Left colon (tissue), 2 donors: ENCODE results near the gene CELSR3. TPM values are rescaled to one million over a fixed set of nuclear protein-coding genes. Genes with fewer than 3 reads are reported as not detected.

Source experiments
- ATAC-seq: fragments of 200-7000 bp; cut with Tn5 transposase; one replicate; pipeline ENCODE4 v1.9.1; 2020; ENCODE audit warnings: mild to moderate bottlenecking, moderate library complexity
- DNase-seq, 2 donors: peaks; one replicate each; pipeline ENCODE4 v3.0.0-alpha.2; 2020
- intact Hi-C, 2 donors: fragments of 100-400 bp; cut with DNase I in 1 of 2; cut with micrococcal nuclease in 1 of 2; formaldehyde crosslinking; loops; one replicate each; pipeline versions ENCODE4 v1.11.2 to v1.14.0; 2022; cut with DNase I, micrococcal nuclease
- total RNA-seq, 2 donors: library from RNA; stranded (reverse); fragmentation: NEBNext Ultra II Directional; extraction: Animal tissue kit (Norgen Biotek cat#: 25700); gene quantifications; one replicate each; pipeline ENCODE4 v1.2.1, GENCODE V29; 2021
- donor health status: DM: no; HTN: no; CAD: no.
- donor health status: DM: yes; HTN: yes; CAD: no.

The CELSR3 gene
- total RNA-seq, 2 donors from 2014 or later: 1.4 to 2.4 TPM

DNA sequence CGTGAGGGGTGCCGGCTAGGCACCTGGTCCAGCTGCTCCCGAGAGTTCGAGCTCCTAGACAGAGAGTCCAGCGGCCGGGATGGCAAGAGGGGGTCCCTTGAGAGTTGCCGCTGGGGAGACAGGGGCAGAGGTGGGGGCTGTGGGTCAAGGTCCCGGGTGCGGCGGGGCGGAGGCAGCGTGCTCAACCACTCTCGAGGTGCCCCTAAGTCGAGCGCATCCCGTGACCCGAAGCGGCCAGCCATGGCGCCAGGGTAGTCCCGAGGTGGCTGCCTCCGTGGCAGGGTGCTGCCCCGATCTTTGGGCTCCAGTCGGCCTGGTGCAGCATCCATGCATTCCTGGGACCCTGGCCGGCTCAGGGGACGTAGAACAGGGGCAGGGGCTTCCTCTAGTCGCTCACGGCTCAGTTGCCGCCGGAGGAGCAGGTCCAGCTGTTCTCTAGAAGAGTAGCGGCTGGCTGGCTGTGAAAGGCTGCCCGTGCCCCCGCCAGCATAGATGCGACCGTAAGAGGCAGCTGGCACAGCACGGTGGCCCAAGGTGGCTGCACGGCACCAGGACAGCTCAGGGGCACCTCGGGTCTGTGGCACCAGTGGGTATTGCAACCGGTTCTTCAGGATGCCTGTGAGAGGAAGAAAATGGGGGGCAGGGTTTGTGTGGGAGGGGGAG lies 22.6 kb downstream of the CELSR3 start:
- ATAC-seq (no peak), DNase-seq (no peak)
- intact Hi-C loops: no loop called here

GRCh38 chr3:48637305-48637704 lies 25.4 kb downstream of the CELSR3 start:
- intact Hi-C loops: no loop called here
- ATAC-seq (no peak), DNase-seq (no peak)

DNA sequence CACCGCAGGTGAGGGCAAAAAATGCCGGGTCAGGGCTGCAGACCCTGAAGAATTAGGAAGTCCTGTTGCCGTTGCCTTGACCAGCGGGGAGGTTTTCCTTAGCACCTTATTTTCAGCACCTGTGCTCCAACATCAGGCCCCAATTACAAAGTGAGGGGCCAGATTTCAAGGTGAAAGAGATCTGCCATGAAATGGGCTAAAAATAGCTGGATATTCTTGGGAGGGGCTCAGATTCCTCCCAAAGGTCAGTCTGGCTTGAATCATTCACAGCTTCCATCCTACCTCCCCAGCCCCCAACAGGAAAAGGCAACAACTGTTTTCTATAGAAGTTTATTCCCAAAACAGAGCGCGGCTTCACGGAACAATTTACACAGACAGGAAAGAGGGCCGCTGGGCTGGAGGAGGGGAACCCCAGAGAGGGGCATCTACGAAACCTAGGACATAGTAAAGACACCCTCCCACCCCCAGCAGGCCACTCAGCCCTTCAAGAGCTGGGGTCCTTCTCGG lies 26.5 kb downstream of the CELSR3 start:
- intact Hi-C loops: no loop called here
- no peak for DNase-seq
- no peak for ATAC-seq

GRCh38 chr3:48635222-48636021 lies 27.3 kb downstream of the CELSR3 start, which contains the start of gene SLC26A6:
Gene SLC26A6 (minus strand): TSS chr3:48635461. CDS start chr3:48635393, 68 bp downstream.
- peak; percentile 94 for ATAC-seq
- peak; percentile 98 for DNase-seq
- intact Hi-C loops: no loop called here

DNA sequence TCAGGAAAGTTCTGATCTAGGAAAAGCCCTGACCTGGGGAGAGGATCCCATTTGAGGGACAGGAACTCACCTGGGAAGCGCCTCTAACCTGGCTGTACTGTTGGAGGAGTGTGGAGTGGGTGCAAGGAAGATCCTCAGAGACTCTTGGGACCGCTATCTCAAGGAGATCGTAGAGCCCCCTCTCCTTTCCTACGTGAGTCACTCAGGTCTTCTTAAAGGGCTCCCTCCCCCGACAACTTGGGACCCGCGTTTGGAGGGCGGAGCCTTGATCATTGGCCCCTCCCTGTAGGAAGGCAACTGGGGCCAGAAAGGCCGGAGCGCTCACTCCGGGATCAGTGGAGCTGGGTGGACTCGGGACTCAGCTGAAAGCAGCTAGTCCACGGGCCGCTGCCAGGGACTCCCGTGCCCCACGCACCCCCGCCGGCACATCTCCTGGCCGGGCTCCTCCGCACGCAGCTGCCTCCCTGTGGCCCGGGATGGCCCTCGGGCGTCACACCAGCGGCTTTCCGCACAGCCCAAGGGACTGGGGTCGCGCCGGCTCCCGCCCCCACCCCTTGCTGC lies 27.9 kb downstream of the CELSR3 start:
- ATAC-seq (peak; percentile 66), DNase-seq (peak; percentile 77)
- intact Hi-C loops: no loop called here

DNA sequence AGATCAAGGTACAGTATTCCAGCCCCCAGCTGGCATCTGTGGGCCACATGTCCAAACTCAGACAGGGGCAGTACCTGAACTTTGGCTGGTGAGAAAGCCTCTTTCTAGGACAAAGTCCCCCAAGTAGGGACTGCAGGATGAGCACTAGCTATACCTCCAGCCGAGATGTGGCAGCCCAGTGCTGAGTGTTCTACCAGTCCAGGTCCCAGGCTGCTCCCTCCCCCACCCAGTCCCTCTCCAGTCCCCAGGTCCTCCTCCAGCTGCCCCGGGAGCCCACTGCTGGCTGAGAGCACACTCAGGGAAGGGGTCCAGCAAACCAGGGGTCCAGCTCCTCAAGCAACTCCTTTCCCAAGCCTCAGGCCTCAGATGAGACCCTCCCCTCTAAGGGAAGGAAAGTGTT lies 28.9 kb downstream of the CELSR3 start:
- DNase-seq (no peak), ATAC-seq (no peak)
- intact Hi-C loops: no loop called here

DNA sequence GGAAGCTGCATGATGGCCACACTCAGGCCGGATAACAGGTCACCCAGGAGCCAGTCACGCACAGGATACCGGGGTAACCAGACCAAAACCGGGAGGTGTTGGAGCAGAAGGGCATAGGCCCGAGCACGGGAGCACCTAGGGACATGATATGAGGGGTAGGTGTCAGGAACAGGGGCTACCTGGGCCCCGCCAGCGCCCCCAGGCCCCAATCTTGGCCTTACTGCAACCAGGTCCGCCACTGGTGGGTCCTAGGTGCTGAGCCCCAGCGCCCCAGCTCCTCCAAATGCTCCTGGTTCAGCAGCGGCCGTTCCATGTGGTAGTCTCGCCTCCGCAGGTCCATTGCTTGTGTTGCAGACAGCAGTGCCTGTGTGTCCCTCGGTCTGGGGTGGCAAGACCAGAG lies 29.4 kb downstream of the CELSR3 start:
- intact Hi-C loops: no loop called here
- DNase-seq: no peak
- no peak for ATAC-seq

GRCh38 chr3:48631516-48632448 lies 30.9 kb downstream of the CELSR3 start:
- DNase-seq (no peak), ATAC-seq (no peak)
- intact Hi-C loops: no loop called here

DNA sequence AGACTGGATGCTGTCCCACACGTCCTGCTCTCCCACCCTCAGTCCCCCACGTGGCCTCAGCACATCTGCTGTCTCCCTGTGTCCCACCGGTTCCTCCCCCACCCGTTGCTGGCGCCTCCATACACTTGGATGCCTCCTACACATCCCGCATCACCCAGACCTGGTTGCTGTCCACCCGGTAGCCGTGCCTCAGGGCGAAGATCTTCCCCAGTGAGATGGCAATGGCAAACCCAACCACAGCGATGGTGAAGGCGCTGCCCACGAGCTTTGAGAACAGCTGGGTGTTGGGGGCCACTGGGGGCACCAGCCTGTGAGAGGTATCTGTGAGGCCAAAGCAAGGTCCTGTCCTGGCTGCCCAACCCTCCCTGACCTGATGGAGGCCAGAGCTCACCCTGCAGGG lies 31.9 kb downstream of the CELSR3 start:
- ATAC-seq (no peak), DNase-seq (no peak)
- intact Hi-C loops: no loop called here

- intact Hi-C loops: no loop called here
- DNase-seq: no peak
- ATAC-seq: no peak
Measured at GRCh38 chr3:48630407-48630806, 32.3 kb downstream of the CELSR3 start.

DNA sequence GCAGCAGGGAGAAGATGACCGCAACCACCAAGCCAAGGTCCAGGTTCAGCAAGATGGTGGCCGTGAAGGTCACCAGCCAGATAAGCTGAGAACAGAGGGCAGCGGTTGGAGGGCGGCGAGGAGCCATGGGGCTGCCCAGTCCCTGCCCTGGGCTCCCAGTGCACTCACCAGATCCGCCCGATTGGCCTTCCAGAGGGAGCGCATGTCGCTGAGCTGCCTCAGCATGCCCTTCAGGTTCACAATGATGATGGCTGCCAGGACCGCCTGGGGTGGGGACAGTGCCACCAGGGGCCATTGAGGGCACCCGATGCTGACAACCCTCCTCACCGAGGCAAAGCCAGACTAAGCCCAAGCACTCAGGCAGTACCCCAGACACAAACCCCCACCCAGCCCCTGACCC lies 32.8 kb downstream of the CELSR3 start:
- DNase-seq: no peak
- no peak for ATAC-seq
- intact Hi-C loops: no loop called here

DNA sequence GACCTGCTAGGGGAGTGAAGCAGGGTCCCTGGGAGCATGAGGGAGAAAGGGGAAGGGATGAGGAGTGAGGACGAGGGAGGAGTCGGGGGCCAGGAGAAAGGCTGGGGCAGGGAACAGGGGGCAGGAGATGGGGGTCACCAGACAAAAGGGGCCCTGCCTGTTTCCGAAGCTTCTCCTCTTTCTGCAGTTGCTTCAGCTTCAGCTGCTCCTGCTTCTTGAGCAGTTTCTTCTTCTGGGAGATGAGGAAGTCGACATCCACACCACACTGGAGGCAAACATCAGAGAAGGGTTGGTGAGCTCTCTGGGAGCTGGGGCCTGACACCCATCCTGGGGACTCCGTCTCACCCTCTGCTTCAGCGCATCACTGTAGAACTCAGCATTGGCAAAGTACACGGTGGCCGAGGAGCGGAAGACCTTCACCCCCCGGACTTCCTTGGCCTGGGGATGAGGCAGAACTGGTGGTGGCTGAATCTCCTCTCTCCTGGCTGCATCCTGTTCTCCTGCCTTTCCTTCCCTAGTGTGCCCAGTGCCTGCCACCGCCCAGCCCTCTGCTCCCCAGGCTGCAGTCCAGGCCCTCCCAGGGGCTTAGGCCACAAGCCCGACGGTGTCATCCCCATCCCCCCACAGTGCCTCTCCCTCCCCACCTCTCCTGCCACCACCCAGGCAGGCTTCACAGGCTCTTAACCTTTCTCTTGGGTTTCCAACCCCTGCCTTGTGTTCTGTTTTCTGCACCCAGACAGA lies 34.2 kb downstream of the CELSR3 start:
- ATAC-seq (no peak), DNase-seq (no peak)
- intact Hi-C loops: no loop called here

- ATAC-seq (no peak), DNase-seq (no peak)
- intact Hi-C loops: no loop called here
Measured at GRCh38 chr3:48625600-48625999, 37.1 kb downstream of the CELSR3 start.

GRCh38 chr3:48624767-48625166 lies 37.9 kb downstream of the CELSR3 start:
- ATAC-seq (no peak), DNase-seq (no peak)
- intact Hi-C loops: no loop called here

DNA sequence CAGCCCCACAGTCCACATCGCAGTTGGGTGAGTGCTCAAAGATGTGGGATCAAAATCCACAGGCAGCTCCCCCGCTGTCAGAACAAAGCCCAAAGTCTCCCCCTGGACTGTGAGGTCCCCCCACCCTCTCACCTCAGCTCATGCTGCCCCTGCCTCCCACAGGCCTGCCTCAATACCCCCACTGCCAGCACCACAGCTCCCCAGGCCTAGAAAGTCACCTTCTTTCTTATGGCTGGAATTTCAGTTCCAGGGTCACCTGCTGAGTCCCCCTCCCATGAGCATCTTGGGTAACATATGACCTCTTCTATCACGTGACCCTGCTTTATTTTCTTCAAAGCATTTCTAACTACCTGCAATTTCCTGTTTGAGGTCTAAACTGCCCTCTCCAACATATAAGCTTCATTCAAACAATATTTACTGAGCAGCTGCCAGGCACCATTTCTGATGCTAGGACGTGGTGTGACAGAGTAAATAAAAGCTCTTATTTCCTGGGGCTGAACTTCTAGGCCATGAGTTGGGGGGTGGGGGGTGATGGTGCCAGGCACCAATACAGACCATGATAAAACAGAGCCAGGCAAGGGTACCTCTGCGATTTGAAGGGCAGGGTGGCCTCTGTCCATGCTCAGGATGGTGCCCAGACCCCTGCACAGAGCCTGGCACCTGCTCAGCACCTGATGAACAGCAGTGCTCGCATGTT lies 38.7 kb downstream of the CELSR3 start:
- peak; percentile 76 for ATAC-seq
- intact Hi-C loops: no loop called here
- peak; percentile 37 to 47 for DNase-seq

- ATAC-seq (no peak), DNase-seq (no peak)
- intact Hi-C loops: no loop called here
Measured at GRCh38 chr3:48621461-48621869, 41.2 kb downstream of the CELSR3 start, which contains the start of gene TMEM89. Gene TMEM89 (minus strand): TSS chr3:48621769. CDS start chr3:48621756, 13 bp downstream.
